UCSD-AML1 (cell line): ENCODE data around the gene SEZ6L.
A peak's percentile ranks its signal among the peaks of the same experiment; 100 is the strongest.
"Not testable (repeated sequence)": the region's sequence is repeated elsewhere in the genome, so short reads cannot be mapped to it uniquely, and the experiment has no call there.

Experiments used
- DNase-seq: peaks from one replicate; lab custom pipeline; 2025; ENCODE audit not compliant: unreplicated experiment; lab: John Stamatoyannopoulos, UW

The SEZ6L gene

GRCh38 chr22:26377170-26377830 lies 208.0 kb downstream of the SEZ6L start:
- no peak for DNase-seq

- DNase-seq, result no peak
These were observed 211.0 kb downstream of the SEZ6L start for GRCh38 chr22:26380072-26380830.

GRCh38 chr22:26382782-26383181 lies 213.5 kb downstream of the SEZ6L start:
- no peak for DNase-seq

- DNase-seq, result no peak
These were observed 214.8 kb downstream of the SEZ6L start for GRCh38 chr22:26383968-26384556.

GRCh38 chr22:26385164-26385563 lies 215.9 kb downstream of the SEZ6L start:
- no peak for DNase-seq

- DNase-seq, result no peak
These were observed 219.9 kb downstream of the SEZ6L start for GRCh38 chr22:26389125-26389524.

GRCh38 chr22:26391091-26391490 lies 221.8 kb downstream of the SEZ6L start:
- DNase-seq, result no peak

GRCh38 chr22:26391623-26392022 lies 222.4 kb downstream of the SEZ6L start:
- DNase-seq, result no peak

GRCh38 chr22:26393929-26394328 lies 224.7 kb downstream of the SEZ6L start:
- no peak for DNase-seq

- DNase-seq, result no peak
These were observed 225.5 kb downstream of the SEZ6L start for GRCh38 chr22:26394777-26395176.

GRCh38 chr22:26395926-26396325 lies 226.7 kb downstream of the SEZ6L start:
- no peak for DNase-seq

GRCh38 chr22:26398741-26399153 lies 229.5 kb downstream of the SEZ6L start:
- DNase-seq, result peak; percentile 48

- no peak for DNase-seq
These were observed 230.0 kb downstream of the SEZ6L start for GRCh38 chr22:26399289-26399688.

- DNase-seq, result no peak
These were observed 232.5 kb downstream of the SEZ6L start for GRCh38 chr22:26401726-26402125.

GRCh38 chr22:26404851-26405421 lies 235.7 kb downstream of the SEZ6L start:
- peak; percentile 30 for DNase-seq

GRCh38 chr22:26406118-26406517 lies 236.9 kb downstream of the SEZ6L start:
- no peak for DNase-seq

GRCh38 chr22:26408562-26409220 lies 239.4 kb downstream of the SEZ6L start:
- not testable (repeated sequence) for DNase-seq

GRCh38 chr22:26409719-26410335 lies 240.6 kb downstream of the SEZ6L start:
- DNase-seq, result no peak

- DNase-seq, result no peak
These were observed 241.1 kb downstream of the SEZ6L start for GRCh38 chr22:26410386-26410785.

- DNase-seq, result no peak
These were observed 245.1 kb downstream of the SEZ6L start for GRCh38 chr22:26414347-26414746.

- no peak for DNase-seq
These were observed 247.0 kb downstream of the SEZ6L start for GRCh38 chr22:26416256-26416655.
